Measurements from ENCODE around the gene TTC28. TPM values are rescaled to one million over a fixed set of nuclear protein-coding genes. Genes with fewer than 3 reads are reported as not detected.
"Not testable (repeated sequence)": the region's sequence is repeated elsewhere in the genome, so short reads cannot be mapped to it uniquely, and the experiment has no call there.

The TTC28 gene
- total RNA-seq, 4 donors from 2014 or later, result 43.8 to 130 (median 92.0) TPM

GRCh38 chr22:28222571-28222970, 457.1 kb downstream of the TTC28 start:
- Histone ChIP-seq H3K27me3 (no peaks in the 10 kb centered on the region), H3K27ac (no peak overlapping the region), H3K4me1 (no peaks in the 10 kb centered on the region), H3K4me3 (no peak overlapping the region), H3K9me3 (no peaks in the 10 kb centered on the region), H3K36me3 (no peaks in the 10 kb centered on the region)
- no peak for DNase-seq
- intact Hi-C loops (cut with DNase I; ENCODE audit: low total_unique reads), result loop anchor here (5.0 kb wide), 1 partner anchor 180 kb away; no protein-coding TSS in a partner anchor
- no peak for TF ChIP-seq POLR2A (IDR thresholded peaks at IDR 0.05)
- TF ChIP-seq CTCF (IDR thresholded peaks at IDR 0.05), result no peak

GRCh38 chr22:28222052-28222451, 457.6 kb downstream of the TTC28 start:
- TF ChIP-seq CTCF (IDR thresholded peaks at IDR 0.05), result no peak
- TF ChIP-seq POLR2A (IDR thresholded peaks at IDR 0.05), result no peak
- no peaks in the 10 kb centered on the region for H3K36me3 ChIP-seq
- H3K9me3 ChIP-seq, result no peaks in the 10 kb centered on the region
- H3K4me3 ChIP-seq, result no peak overlapping the region
- H3K27ac ChIP-seq, result no peak overlapping the region
- no peak for DNase-seq
- H3K27me3 ChIP-seq, result no peaks in the 10 kb centered on the region
- intact Hi-C loops (cut with DNase I; ENCODE audit: low total_unique reads), result loop anchor here (5.0 kb wide), 1 partner anchor 180 kb away; no protein-coding TSS in a partner anchor
- no peaks in the 10 kb centered on the region for H3K4me1 ChIP-seq

- TF ChIP-seq POLR2A (IDR thresholded peaks at IDR 0.05) (no peak), CTCF (IDR thresholded peaks at IDR 0.05) (no peak)
- intact Hi-C loops (cut with DNase I; ENCODE audit: low total_unique reads), result loop anchor here (5.0 kb wide), 1 partner anchor 182 kb away; no protein-coding TSS in a partner anchor
- no peak overlapping the region for H3K27ac ChIP-seq
- H3K4me3 ChIP-seq, result no peak overlapping the region
- no peaks in the 10 kb centered on the region for H3K36me3 ChIP-seq
- DNase-seq, result no peak
- no peaks in the 10 kb centered on the region for H3K27me3 ChIP-seq
- no peaks in the 10 kb centered on the region for H3K9me3 ChIP-seq
- no peaks in the 10 kb centered on the region for H3K4me1 ChIP-seq
Measured at GRCh38 chr22:28220626-28221363, 458.8 kb downstream of the TTC28 start.

- TF ChIP-seq POLR2A (IDR thresholded peaks at IDR 0.05), result no peak
- Histone ChIP-seq H3K36me3 (no peaks in the 10 kb centered on the region), H3K27ac (no peak overlapping the region), H3K4me3 (no peak overlapping the region), H3K9me3 (no peaks in the 10 kb centered on the region), H3K27me3 (no peaks in the 10 kb centered on the region), H3K4me1 (no peaks in the 10 kb centered on the region)
- DNase-seq, result no peak
- intact Hi-C loops (cut with DNase I; ENCODE audit: low total_unique reads), result no loop called here
Measured at GRCh38 chr22:28217277-28217676, 462.4 kb downstream of the TTC28 start.

GRCh38 chr22:28214750-28215149, 464.9 kb downstream of the TTC28 start:
- DNase-seq; H3K27me3 ChIP-seq; H3K4me1 ChIP-seq; H3K27ac ChIP-seq; intact Hi-C loops (cut with DNase I; ENCODE audit: low total_unique reads); H3K9me3 ChIP-seq; H3K36me3 ChIP-seq; H3K4me3 ChIP-seq: not testable (repeated sequence)

- intact Hi-C loops (cut with DNase I; ENCODE audit: low total_unique reads); H3K4me1 ChIP-seq; DNase-seq; H3K36me3 ChIP-seq; H3K9me3 ChIP-seq; H3K4me3 ChIP-seq; H3K27me3 ChIP-seq; H3K27ac ChIP-seq: not testable (repeated sequence)
Measured at GRCh38 chr22:28209457-28209856, 470.2 kb downstream of the TTC28 start.

Measured in uterus (tissue), 4 donors.